ENCODE measurements around the gene OR2W1. TPM values are rescaled to one million over a fixed set of nuclear protein-coding genes. Genes with fewer than 3 reads are reported as not detected.

OR2W1 gene
- total and polyA plus RNA-seq, 2 donors (not counting 3 experiments of a cell fraction or from before 2014, with no cell fraction given): not detected

- no peaks in the 10 kb centered on the region for H3K27me3 ChIP-seq (ENCODE audit: control insufficient read depth in 2 of 2, insufficient read depth in 2 of 2, low read length in 2 of 2)
- H3K4me1 ChIP-seq (ENCODE audit: control insufficient read depth, extremely low read depth, insufficient read depth, low read length): no peaks in the 10 kb centered on the region
- H3K36me3 ChIP-seq (ENCODE audit: control insufficient read depth in 2 of 2, extremely low read depth in 1 of 2, insufficient read depth in 2 of 2, low read length in 2 of 2): no peaks in the 10 kb centered on the region
- H3K9me3 ChIP-seq (replicated peaks; ENCODE audit: control insufficient read depth, insufficient read depth, low read length): no peaks in the 10 kb centered on the region
- ChIA-PET CTCF (no interaction called here), POLR2A (no interaction called here)
- dilution Hi-C loops (cut with MboI; ENCODE audit: extremely low pct_ligation_motif_present, low sequenced_read_pairs): no loop called here
- no peak for DNase-seq (ENCODE audit: low read depth, low spot score)
- H3K4me2 ChIP-seq (ENCODE audit: insufficient read depth, low read length): no peak overlapping the region
- TF ChIP-seq JUN (IDR thresholded peaks at IDR 0.05; ENCODE audit: borderline replicate concordance, insufficient read depth, insufficient read length, low read depth): no peak
- no peak for TF ChIP-seq CTCF (IDR thresholded peaks at IDR 0.05; ENCODE audit: extremely low read depth in 1 of 2, insufficient read depth in 1 of 2, low read depth in 1 of 2, low read length in 2 of 2)
- TF ChIP-seq MAX (IDR thresholded peaks at IDR 0.05; ENCODE audit: insufficient read depth, insufficient read length): no peak
- TF ChIP-seq FOS (IDR thresholded peaks at IDR 0.05; ENCODE audit: borderline replicate concordance, insufficient read depth, low read length): no peak
- TF ChIP-seq POLR2AphosphoS5 (IDR thresholded peaks at IDR 0.05; ENCODE audit: insufficient read depth, low read depth, low read length): no peak
- no peaks in the 10 kb centered on the region for H4K20me1 ChIP-seq (replicated peaks; ENCODE audit: control insufficient read depth, extremely low read depth, insufficient read depth, low read length)
- BruUV-seq (replicated peaks): no TSS peak
- no peak for FAIRE-seq
- H3K9ac ChIP-seq (replicated peaks; ENCODE audit: extremely low read depth, insufficient read depth, low read length): no peak overlapping the region
- H3K9me1 ChIP-seq (replicated peaks; ENCODE audit: control insufficient read depth, extremely low read depth, insufficient read depth, low read length): no peaks in the 10 kb centered on the region
- intact Hi-C loops (cut with micrococcal nuclease): no loop called here
- no peaks in the 10 kb centered on the region for H3K79me2 ChIP-seq (ENCODE audit: control insufficient read depth, insufficient read depth, low read length)
- no peak overlapping the region for H3K27ac ChIP-seq (ENCODE audit: insufficient read depth, low read depth, low read length)
- no peak overlapping the region for H2AFZ ChIP-seq (ENCODE audit: low read depth, low read length)
- no peak overlapping the region for H3K4me3 ChIP-seq (replicated peaks in 1 of 3; ENCODE audit: insufficient read depth in 1 of 3, low read depth in 1 of 3, low read length in 3 of 3)
Measured at GRCh38 chr6:29082457-29082856, 37.5 kb upstream of the OR2W1 start.

- intact Hi-C loops (cut with micrococcal nuclease): no loop called here
- H2AFZ ChIP-seq (ENCODE audit: low read depth, low read length): no peak overlapping the region
- no peak overlapping the region for H3K4me2 ChIP-seq (ENCODE audit: insufficient read depth, low read length)
- H3K4me1 ChIP-seq (ENCODE audit: control insufficient read depth, extremely low read depth, insufficient read depth, low read length): no peaks in the 10 kb centered on the region
- FAIRE-seq (no peak), DNase-seq (ENCODE audit: low read depth, low spot score) (no peak)
- no TSS peak for BruUV-seq (replicated peaks)
- no peak overlapping the region for H3K27ac ChIP-seq (ENCODE audit: insufficient read depth, low read depth, low read length)
- H3K9me3 ChIP-seq (replicated peaks; ENCODE audit: control insufficient read depth, insufficient read depth, low read length): no peaks in the 10 kb centered on the region
- H4K20me1 ChIP-seq (replicated peaks; ENCODE audit: control insufficient read depth, extremely low read depth, insufficient read depth, low read length): no peaks in the 10 kb centered on the region
- CTCF ChIA-PET: no interaction called here
- H3K27me3 ChIP-seq (ENCODE audit: control insufficient read depth in 2 of 2, insufficient read depth in 2 of 2, low read length in 2 of 2): no peaks in the 10 kb centered on the region
- H3K9ac ChIP-seq (replicated peaks; ENCODE audit: extremely low read depth, insufficient read depth, low read length): no peak overlapping the region
- no peaks in the 10 kb centered on the region for H3K36me3 ChIP-seq (ENCODE audit: control insufficient read depth in 2 of 2, extremely low read depth in 1 of 2, insufficient read depth in 2 of 2, low read length in 2 of 2)
- TF ChIP-seq MYC (IDR thresholded peaks at IDR 0.05; ENCODE audit: low read depth, low read length): no peak
- TF ChIP-seq FOS (IDR thresholded peaks at IDR 0.05; ENCODE audit: borderline replicate concordance, insufficient read depth, low read length): no peak
- no peak for TF ChIP-seq CTCF (IDR thresholded peaks at IDR 0.05; ENCODE audit: extremely low read depth in 1 of 2, insufficient read depth in 1 of 2, low read depth in 1 of 2, low read length in 2 of 2)
- TF ChIP-seq POLR2AphosphoS5 (IDR thresholded peaks at IDR 0.05; ENCODE audit: insufficient read depth, low read depth, low read length): no peak
- no peak for TF ChIP-seq POLR2A (IDR thresholded peaks at IDR 0.05; ENCODE audit: low read depth, low read length)
- no peak for TF ChIP-seq MAX (IDR thresholded peaks at IDR 0.05; ENCODE audit: insufficient read depth, insufficient read length)
- TF ChIP-seq EZH2 (IDR thresholded peaks at IDR 0.05; ENCODE audit: borderline replicate concordance, low read depth, low read length, severe bottlenecking): no peak
- no peak for TF ChIP-seq GATA2 (IDR thresholded peaks at IDR 0.05; ENCODE audit: insufficient read depth, insufficient read length, low read depth, low read length)
- TF ChIP-seq JUN (IDR thresholded peaks at IDR 0.05; ENCODE audit: borderline replicate concordance, insufficient read depth, insufficient read length, low read depth): no peak
- dilution Hi-C loops (cut with MboI; ENCODE audit: extremely low pct_ligation_motif_present, low sequenced_read_pairs): no loop called here
- H3K4me3 ChIP-seq (replicated peaks in 1 of 3; ENCODE audit: insufficient read depth in 1 of 3, low read depth in 1 of 3, low read length in 3 of 3): no peak overlapping the region
- H3K79me2 ChIP-seq (ENCODE audit: control insufficient read depth, insufficient read depth, low read length): no peaks in the 10 kb centered on the region
- H3K9me1 ChIP-seq (replicated peaks; ENCODE audit: control insufficient read depth, extremely low read depth, insufficient read depth, low read length): no peaks in the 10 kb centered on the region
- POLR2A ChIA-PET: no interaction called here
Measured at GRCh38 chr6:29081312-29081711, 36.3 kb upstream of the OR2W1 start.

Data from endothelial cell of umbilical vein (primary cell).